NCI-H2227 (cell line): Measurements from ENCODE around the gene SLC30A2.

Experiments
- DNase-seq: peaks from one replicate; lab custom pipeline; 2025; ENCODE audit not compliant: unreplicated experiment; lab: John Stamatoyannopoulos, UW

The SLC30A2 gene

DNA sequence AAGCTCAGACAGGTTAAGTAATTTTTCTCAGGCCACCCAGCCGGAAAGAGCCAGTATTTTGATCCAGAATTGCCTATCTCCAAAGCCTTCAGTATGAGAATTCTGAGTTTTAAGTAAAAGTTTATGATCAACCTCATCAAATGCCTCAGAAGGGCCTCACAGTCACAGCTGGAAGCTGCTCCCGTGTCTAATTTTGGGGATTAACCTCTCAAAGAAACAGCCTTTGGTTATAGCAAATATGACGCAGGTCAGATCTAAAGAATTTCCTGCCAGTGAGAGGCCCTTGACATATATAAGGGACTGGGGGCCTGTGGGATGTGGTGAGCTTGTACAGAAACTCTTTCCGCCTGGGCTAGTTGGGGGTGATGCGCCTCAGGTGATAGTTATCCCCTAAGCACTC lies 22.1 kb downstream of the SLC30A2 start:
- DNase-seq: no peak

GRCh38 chr1:26023009-26023408 lies 22.9 kb downstream of the SLC30A2 start:
- no peak for DNase-seq

- no peak for DNase-seq
These were observed 23.5 kb downstream of the SLC30A2 start for GRCh38 chr1:26022404-26022779.

- DNase-seq: peak; percentile 76
These were observed 24.1 kb downstream of the SLC30A2 start, which contains the start of gene EXTL1 for GRCh38 chr1:26021647-26022403. Gene EXTL1 (plus strand): TSS chr1:26021775. CDS start chr1:26022647, 872 bp downstream.

- DNase-seq: no peak
These were observed 24.8 kb downstream of the SLC30A2 start for GRCh38 chr1:26020941-26021646.

- DNase-seq: no peak
These were observed 25.6 kb downstream of the SLC30A2 start for GRCh38 chr1:26020330-26020768.

GRCh38 chr1:26019641-26020315 lies 26.1 kb downstream of the SLC30A2 start:
- DNase-seq: no peak

- no peak for DNase-seq
These were observed 28.3 kb downstream of the SLC30A2 start for GRCh38 chr1:26017606-26018005.

DNA sequence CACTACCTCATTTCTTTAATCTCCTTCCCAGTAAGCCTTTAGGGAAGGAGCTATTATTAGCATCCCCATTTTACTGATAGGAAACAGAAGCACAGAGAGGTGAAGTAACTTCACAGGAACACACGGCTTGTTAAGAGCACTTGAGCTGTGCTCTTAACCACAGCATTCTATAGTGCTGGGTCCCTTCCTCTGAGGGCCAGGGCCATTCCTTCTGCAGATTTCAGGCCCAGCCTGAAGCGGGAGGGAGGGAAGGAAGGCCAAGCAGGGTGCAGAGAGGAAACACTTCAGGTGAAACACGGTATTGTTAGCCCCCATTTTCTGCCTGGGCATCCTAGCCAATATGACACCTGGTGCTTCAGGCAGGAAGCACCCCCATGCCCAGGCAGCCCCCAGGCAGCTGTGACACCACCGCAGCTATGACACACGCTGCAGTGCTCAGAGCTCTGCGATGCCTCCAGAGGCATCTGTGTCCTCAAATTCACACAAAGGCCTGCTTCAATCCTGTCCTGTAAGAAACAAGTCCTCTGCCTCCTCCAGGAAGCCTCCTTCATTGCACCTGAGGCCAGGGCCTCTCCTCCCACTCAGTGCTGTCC lies 28.9 kb downstream of the SLC30A2 start:
- no peak for DNase-seq

- DNase-seq: peak; percentile 23
These were observed 29.5 kb downstream of the SLC30A2 start for GRCh38 chr1:26016258-26016952.

DNA sequence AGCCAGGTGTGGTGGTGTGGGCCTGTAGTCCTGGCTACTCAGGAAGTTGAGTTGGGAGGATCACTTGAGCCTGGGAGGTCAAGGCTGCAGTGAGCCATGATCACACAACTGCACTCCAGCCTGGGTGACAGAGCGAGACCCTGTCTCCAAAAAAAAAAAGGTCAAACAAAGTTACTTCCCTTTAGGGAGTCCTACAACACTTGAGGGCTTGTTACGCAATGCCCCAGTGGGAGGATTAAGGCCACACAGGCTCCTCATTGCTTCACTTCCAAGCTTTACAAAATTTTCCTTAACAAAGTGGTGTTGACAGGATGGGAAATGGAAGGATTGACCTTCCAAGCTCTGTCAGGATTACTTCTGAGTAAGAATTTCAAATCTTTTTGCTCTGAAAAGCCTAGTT lies 30.6 kb downstream of the SLC30A2 start:
- DNase-seq: no peak

GRCh38 chr1:26014179-26014578 lies 31.7 kb downstream of the SLC30A2 start:
- DNase-seq: no peak

- peak; percentile 26 for DNase-seq
These were observed 33.1 kb downstream of the SLC30A2 start for GRCh38 chr1:26012864-26013263.

DNA sequence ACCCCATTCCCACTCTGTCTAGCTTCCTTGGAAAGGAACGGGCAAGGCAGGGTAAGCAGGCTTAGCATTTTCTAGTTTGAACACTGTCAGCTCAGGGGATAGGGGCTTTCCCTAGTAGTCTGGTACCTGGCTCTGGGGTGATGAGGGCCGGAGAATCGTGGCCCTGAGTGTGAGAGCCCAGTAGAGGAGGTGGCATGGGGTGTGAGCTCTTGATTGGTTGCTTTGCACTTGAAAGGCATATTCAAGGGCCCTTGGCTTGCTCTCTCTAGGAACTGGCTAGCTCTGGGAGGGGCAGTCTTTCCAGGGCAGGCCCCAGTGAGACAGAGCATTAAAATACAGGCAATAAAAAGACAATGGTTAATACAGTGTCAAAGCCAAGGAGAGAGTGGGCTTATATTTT lies 35.1 kb downstream of the SLC30A2 start:
- no peak for DNase-seq

DNA sequence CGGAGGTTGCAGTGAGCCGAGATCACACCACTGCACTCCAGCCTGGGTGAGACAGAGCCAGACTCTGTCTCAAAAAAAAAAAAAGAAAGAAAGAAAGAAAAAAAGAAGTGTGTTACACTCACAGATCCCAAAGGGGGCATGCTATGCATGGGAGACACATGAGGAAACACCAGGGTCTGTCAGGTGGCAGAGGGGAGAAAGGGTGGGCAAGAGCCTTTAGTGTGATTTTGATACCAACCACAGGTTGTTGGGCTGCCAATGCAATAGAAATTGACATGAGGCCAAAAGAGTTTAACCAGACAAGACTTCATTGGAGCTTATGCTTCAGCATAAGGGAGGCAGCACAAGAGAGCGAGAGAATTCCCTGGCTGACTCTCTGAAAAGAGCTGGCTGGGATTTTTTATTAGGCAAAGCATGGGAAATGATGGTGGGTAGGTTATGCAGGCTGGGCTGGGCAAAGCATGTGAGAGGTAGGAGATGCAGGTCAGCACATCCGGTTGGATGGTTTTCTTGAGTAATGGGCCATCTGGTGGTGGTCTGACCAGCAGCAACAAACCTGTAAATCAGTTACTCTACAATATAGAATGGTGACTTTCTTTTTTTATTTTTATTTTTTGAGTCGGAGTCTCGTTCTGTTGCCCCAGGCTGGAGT lies 36.0 kb downstream of the SLC30A2 start:
- peak; percentile 47 for DNase-seq

DNA sequence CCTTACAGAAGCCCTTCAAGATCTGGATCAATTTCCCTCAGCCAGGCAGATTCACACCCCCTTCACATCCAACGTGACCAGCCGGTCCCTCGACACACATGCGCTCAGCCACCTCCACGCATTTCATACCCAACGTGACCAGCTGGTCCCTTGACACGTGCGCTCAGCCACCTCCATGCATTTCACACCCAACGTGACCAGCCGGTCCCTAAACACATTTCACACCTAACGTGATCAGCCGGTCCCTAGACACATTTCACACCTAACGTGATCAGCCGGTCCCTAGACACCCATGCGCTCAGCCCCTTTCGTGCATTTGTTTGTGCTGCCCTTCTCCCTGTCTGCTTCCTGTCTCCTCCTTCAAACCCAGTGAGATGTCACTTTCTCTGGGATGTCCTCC lies 39.2 kb downstream of the SLC30A2 start:
- DNase-seq: no peak

DNA sequence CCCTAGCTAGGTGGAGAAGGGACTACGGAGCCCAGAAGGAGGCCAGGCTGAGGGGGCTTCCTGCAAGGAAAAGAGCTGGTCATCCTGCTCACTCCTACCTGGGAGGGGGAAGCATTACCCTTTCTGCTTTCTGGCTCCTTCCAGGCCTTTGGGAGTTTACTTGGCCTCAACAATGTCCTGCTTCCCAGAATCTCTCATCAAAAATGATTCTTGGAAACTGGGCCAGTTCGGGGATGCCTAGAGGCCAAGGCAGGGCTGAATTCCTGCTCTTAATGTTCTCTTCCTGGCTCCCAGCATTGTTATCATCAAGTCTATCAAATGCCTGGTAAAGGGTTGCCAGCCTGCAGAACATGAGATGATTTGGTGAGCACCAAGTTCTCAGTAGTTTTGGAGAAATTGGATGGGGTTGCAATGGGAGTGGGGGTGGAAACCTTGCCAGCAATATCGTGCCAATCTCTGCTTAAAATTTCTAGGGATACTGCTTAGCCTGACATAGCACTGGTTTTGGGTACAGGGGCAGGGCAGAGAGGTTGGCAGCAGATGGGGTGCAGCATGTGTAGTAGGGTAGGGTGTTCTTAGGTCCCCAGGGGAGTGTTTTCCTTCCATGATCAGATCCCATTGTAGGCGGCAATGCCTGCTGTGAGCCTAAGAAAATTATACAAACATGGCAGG lies 40.3 kb downstream of the SLC30A2 start:
- DNase-seq: no peak

DNA sequence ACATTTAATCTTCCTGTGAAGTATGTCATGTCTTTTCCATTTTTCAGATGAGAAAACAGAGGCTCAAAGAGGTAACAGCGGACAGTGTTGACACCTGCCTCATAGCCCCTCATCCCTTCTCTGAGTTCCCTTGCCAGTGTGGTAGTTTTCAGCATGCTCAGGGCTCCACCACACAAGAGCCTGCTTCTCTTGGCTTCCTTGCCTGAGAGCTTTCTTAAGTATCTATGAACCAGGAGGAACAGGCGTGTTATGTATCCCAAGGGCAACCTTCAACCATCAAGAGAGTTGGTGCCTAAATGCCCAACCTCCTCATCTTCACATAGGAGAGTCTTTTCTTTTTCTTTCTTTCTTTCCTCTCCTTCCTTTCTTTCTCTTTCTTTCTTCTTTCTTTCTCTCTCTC lies 42.2 kb downstream of the SLC30A2 start:
- DNase-seq: no peak

DNA sequence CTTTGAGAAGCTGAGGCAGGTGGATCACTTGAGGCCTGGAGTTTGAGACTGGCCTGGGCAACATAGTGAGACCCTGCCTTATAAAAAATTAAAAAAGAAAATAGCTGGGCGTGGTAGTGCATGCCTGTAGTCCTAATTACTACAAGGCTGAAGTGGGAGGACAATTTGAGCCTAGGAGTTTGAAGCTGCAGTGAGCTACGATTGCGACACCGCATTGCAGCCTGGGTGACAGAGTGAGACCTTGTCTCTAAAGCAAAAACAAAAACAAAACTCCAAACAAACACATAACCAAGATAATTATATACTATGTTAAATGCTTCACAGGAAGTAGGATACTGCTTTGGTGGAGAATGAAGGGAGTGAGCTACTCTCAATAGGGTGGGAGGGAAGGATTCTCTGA lies 42.7 kb downstream of the SLC30A2 start:
- DNase-seq: no peak
